Neural progenitor cell (in vitro differentiated cells): Measurements from ENCODE around the gene LSP1. TPM values are rescaled to one million over a fixed set of nuclear protein-coding genes. Genes with fewer than 3 reads are reported as not detected.

Source experiments
- DNase-seq: peaks from one replicate; pipeline ENCODE4 v3.0.0-alpha.2; 2016; ENCODE audit warnings: low spot score
- H2AFZ ChIP-seq: fragments of 200-600 bp; sonication (generic); replicated peaks from 2 replicates; pipeline ENCODE4 v1.6.1; 2016; ENCODE audit warnings: antibody characterized with exemption
- H3F3A ChIP-seq: fragments of 200-600 bp; sonication (generic); 2 replicates; pipeline ENCODE4 v1.6.1; 2016; ENCODE audit warnings: antibody characterized with exemption, low read depth
- H3K27ac ChIP-seq: fragments of 200-600 bp; sonication (generic); 2 replicates; pipeline ENCODE4 v1.5.1; 2016; ENCODE audit warnings: mild to moderate bottlenecking
- H3K27me3 ChIP-seq: fragments of 200-600 bp; sonication (generic); 2 replicates; pipeline ENCODE4 v1.6.1; 2016; ENCODE audit warnings: mild to moderate bottlenecking, moderate library complexity
- H3K36me3 ChIP-seq: fragments of 200-600 bp; sonication (generic); 2 replicates; pipeline ENCODE4 v1.5.1; 2016
- H3K4me1 ChIP-seq: fragments of 200-600 bp; sonication (generic); 2 replicates; pipeline ENCODE4 v1.6.1; 2016; ENCODE audit warnings: mixed run types
- H3K4me2 ChIP-seq: fragments of 200-600 bp; sonication (generic); 2 replicates; pipeline ENCODE4 v1.6.1; 2016
- H3K4me3 ChIP-seq: fragments of 200-600 bp; sonication (generic); 2 replicates; pipeline ENCODE4 v1.5.1; 2016
- H3K79me2 ChIP-seq: fragments of 200-600 bp; sonication (generic); 2 replicates; pipeline ENCODE4 v1.6.1; 2016; ENCODE audit warnings: low read depth
- H3K9ac ChIP-seq: fragments of 200-600 bp; sonication (generic); 2 replicates; pipeline ENCODE4 v1.6.1; 2016
- H3K9me3 ChIP-seq: fragments of 200-600 bp; sonication (generic); 2 replicates; pipeline ENCODE4 v1.5.1; 2016; ENCODE audit warnings: low read depth
- H4K20me1 ChIP-seq: fragments of 200-600 bp; sonication (generic); 2 replicates; pipeline ENCODE4 v1.6.1; 2016; ENCODE audit warnings: low read depth
- H3K27ac Mint-ChIP-seq: 3 replicates; pipeline ENCODE4 v1.8.0; 2021; ENCODE audit warnings: mixed read lengths
- H3K27me3 Mint-ChIP-seq: 2 replicates; pipeline ENCODE4 v1.8.0; 2022; ENCODE audit warnings: low read depth, mild to moderate bottlenecking, inconsistent platforms, moderate library complexity, mixed read lengths; ENCODE audit not compliant: insufficient read depth
- H3K36me3 Mint-ChIP-seq: 3 replicates; pipeline ENCODE4 v1.8.0; 2021; ENCODE audit warnings: mixed read lengths
- H3K4me1 Mint-ChIP-seq: 3 replicates; pipeline ENCODE4 v1.8.0; 2021; ENCODE audit warnings: mixed read lengths
- H3K4me3 Mint-ChIP-seq: 3 replicates; pipeline ENCODE4 v1.8.0; 2021; ENCODE audit warnings: mild to moderate bottlenecking, moderate library complexity, mixed read lengths
- H3K9me3 Mint-ChIP-seq: 3 replicates; pipeline ENCODE4 v1.8.0; 2020; ENCODE audit warnings: mixed read lengths
- EZH2 ChIP-seq: fragments of 200-600 bp; sonication (generic); IDR thresholded peaks from 2 replicates; pipeline ENCODE4 v1.6.1; 2017; ENCODE audit warnings: antibody characterized with exemption, mild to moderate bottlenecking, moderate library complexity
- EZH2phosphoT487 ChIP-seq: fragments of 200-600 bp; sonication (generic); IDR thresholded peaks from 2 replicates; pipeline ENCODE4 v1.6.1; 2017; ENCODE audit warnings: antibody characterized with exemption
- total RNA-seq: library from RNA; depleted of rRNA; stranded (reverse); fragments of >200 nt; gene quantifications from 2 replicates; pipeline ENCODE4 v1.2.3, GENCODE V29; 2015; ENCODE audit warnings: low replicate concordance
- TF ChIP-seq, protein P1 (sequence below): fragments of 200-600 bp; sonication (generic); IDR thresholded peaks from 2 replicates; pipeline ENCODE4 v1.5.1; 2017; ENCODE audit warnings: antibody characterized with exemption, mild to moderate bottlenecking

LSP1 gene
- total RNA-seq, 1 donor from 2014 or later: not detected

DNA sequence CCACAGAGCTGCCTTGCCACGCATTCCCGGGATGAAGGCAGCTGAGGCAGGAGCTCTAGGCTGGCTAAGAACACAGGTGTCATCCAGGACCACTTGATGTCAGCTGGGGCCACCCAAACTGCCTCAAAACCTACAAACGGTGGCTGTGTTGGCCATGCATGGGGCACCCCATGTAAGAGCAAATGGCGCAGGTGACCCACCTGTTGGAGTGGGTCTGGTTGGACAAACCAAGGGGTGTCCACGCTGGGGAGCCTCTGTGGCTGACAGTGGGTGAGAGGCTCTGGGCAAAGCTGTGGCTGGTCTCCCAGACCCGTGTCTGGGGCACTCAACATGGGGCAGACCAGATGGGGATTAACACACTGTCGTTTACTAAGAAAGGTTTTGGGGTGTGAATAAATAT lies 37.1 kb upstream of the LSP1 start:
- Histone ChIP-seq H3K4me1 (no peaks in the 10 kb centered on the region), H3K36me3 (no peaks in the 10 kb centered on the region), H2AFZ (no peak overlapping the region), H3K4me3 (no peak overlapping the region), H3K27me3 (no peaks in the 10 kb centered on the region), H3F3A (no peaks in the 10 kb centered on the region), H3K9me3 (no peaks in the 10 kb centered on the region), H4K20me1 (no peaks in the 10 kb centered on the region), H3K79me2 (no peaks in the 10 kb centered on the region), H3K4me2 (no peak overlapping the region), H3K27ac (no peak overlapping the region), H3K9ac (no peak overlapping the region)
- TF ChIP-seq EZH2phosphoT487 (no peak), EZH2 (no peak)
- TF ChIP-seq, protein P1, sequence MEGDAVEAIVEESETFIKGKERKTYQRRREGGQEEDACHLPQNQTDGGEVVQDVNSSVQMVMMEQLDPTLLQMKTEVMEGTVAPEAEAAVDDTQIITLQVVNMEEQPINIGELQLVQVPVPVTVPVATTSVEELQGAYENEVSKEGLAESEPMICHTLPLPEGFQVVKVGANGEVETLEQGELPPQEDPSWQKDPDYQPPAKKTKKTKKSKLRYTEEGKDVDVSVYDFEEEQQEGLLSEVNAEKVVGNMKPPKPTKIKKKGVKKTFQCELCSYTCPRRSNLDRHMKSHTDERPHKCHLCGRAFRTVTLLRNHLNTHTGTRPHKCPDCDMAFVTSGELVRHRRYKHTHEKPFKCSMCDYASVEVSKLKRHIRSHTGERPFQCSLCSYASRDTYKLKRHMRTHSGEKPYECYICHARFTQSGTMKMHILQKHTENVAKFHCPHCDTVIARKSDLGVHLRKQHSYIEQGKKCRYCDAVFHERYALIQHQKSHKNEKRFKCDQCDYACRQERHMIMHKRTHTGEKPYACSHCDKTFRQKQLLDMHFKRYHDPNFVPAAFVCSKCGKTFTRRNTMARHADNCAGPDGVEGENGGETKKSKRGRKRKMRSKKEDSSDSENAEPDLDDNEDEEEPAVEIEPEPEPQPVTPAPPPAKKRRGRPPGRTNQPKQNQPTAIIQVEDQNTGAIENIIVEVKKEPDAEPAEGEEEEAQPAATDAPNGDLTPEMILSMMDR: no peak
- peaks cover 8% of the 10 kb centered on the region for H3K9me3 Mint-ChIP-seq
- DNase-seq: no peak
- H3K4me1 Mint-ChIP-seq: no peaks in the 10 kb centered on the region
- no peak overlapping the region for H3K27ac Mint-ChIP-seq
- H3K36me3 Mint-ChIP-seq: no peaks in the 10 kb centered on the region
- no peak overlapping the region for H3K4me3 Mint-ChIP-seq
- H3K27me3 Mint-ChIP-seq: peaks cover 3% of the 10 kb centered on the region

DNA sequence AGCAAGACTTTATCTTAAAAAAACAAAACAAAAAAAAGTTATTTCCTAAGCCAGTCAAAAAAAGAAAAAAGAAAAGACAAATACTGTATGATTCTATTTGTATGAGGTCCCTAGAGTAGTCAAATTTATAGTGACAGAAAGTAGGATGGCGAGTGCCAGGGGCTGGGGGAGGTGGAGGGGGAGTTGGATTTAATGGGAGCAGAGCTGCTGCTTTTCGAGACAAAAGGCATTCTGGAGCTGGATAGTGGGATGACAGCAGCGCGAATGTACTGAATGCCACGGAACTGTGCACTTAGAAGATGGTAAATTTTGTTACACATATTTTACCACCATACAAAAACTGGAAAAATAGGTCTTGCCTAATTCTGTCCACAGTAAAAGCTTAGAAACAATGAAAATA lies 35.9 kb upstream of the LSP1 start:
- H3K4me3 Mint-ChIP-seq: no peak overlapping the region
- DNase-seq: no peak

DNA sequence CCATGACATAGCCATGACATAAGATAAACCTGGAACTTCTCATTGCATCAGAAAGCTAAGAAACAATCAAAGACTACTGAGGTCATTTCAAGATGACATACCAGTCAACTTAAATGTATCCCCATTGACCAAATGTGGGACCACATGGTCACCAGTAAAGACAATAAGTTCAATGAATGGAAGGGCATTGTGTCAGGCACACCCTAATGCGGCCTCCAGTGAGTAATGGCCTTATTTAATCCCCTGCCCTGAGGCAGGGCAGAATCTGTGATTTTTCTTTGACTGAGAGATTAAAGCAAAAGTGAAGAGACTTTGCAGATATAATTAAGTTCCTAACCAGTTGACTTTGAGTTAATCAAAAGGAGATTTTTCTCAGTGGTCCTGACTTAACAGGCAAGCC lies 35.4 kb upstream of the LSP1 start:
- Histone ChIP-seq H3K9me3 (no peaks in the 10 kb centered on the region), H3K27ac (no peak overlapping the region), H3K27me3 (no peaks in the 10 kb centered on the region), H3K4me3 (no peak overlapping the region), H3K4me2 (no peak overlapping the region), H4K20me1 (no peaks in the 10 kb centered on the region), H3K79me2 (no peaks in the 10 kb centered on the region), H3K4me1 (no peaks in the 10 kb centered on the region), H3F3A (no peaks in the 10 kb centered on the region), H2AFZ (no peak overlapping the region), H3K9ac (no peak overlapping the region), H3K36me3 (no peaks in the 10 kb centered on the region)
- TF ChIP-seq, protein P1: no peak
- TF ChIP-seq EZH2phosphoT487 (no peak), EZH2 (no peak)
- no peak for DNase-seq
- H3K27me3 Mint-ChIP-seq: peaks cover 8% of the 10 kb centered on the region
- no peaks in the 10 kb centered on the region for H3K36me3 Mint-ChIP-seq
- no peaks in the 10 kb centered on the region for H3K4me1 Mint-ChIP-seq
- no peak overlapping the region for H3K4me3 Mint-ChIP-seq
- H3K9me3 Mint-ChIP-seq: peaks cover 8% of the 10 kb centered on the region
- H3K27ac Mint-ChIP-seq: no peak overlapping the region

More for the DNA sequence above, 35.9 kb upstream of the LSP1 start:
- no peak overlapping the region for H3K9ac ChIP-seq
- TF ChIP-seq EZH2phosphoT487 (no peak), EZH2 (no peak)
- TF ChIP-seq, protein P1: no peak
- no peak overlapping the region for H3K27ac Mint-ChIP-seq
- H3K27me3 ChIP-seq: no peaks in the 10 kb centered on the region
- H3K9me3 ChIP-seq: no peaks in the 10 kb centered on the region
- H2AFZ ChIP-seq: no peak overlapping the region
- no peaks in the 10 kb centered on the region for H3K4me1 ChIP-seq
- no peaks in the 10 kb centered on the region for H3K36me3 Mint-ChIP-seq
- no peak overlapping the region for H3K4me2 ChIP-seq
- no peak overlapping the region for H3K4me3 ChIP-seq
- no peaks in the 10 kb centered on the region for H4K20me1 ChIP-seq
- H3K27me3 Mint-ChIP-seq: peaks cover 8% of the 10 kb centered on the region
- H3K27ac ChIP-seq: no peak overlapping the region
- H3F3A ChIP-seq: no peaks in the 10 kb centered on the region
- H3K9me3 Mint-ChIP-seq: peaks cover 8% of the 10 kb centered on the region
- H3K79me2 ChIP-seq: no peaks in the 10 kb centered on the region
- no peaks in the 10 kb centered on the region for H3K36me3 ChIP-seq
- H3K4me1 Mint-ChIP-seq: no peaks in the 10 kb centered on the region
